HS-27A (cell line): ENCODE data around the gene ZNF878.

ENCODE experiments used
- DNase-seq: peaks from one replicate; pipeline ENCODE4 v3.0.0-alpha.2; 2012; ENCODE audit warnings: low read depth, missing footprints

ZNF878 gene

GRCh38 chr19:12034620-12035019 lies 18.1 kb downstream of the ZNF878 start:
- no peak for DNase-seq

GRCh38 chr19:12034198-12034597 lies 18.6 kb downstream of the ZNF878 start:
- no peak for DNase-seq

GRCh38 chr19:12015753-12016116 lies 37.0 kb downstream of the ZNF878 start:
- no peak for DNase-seq

DNA sequence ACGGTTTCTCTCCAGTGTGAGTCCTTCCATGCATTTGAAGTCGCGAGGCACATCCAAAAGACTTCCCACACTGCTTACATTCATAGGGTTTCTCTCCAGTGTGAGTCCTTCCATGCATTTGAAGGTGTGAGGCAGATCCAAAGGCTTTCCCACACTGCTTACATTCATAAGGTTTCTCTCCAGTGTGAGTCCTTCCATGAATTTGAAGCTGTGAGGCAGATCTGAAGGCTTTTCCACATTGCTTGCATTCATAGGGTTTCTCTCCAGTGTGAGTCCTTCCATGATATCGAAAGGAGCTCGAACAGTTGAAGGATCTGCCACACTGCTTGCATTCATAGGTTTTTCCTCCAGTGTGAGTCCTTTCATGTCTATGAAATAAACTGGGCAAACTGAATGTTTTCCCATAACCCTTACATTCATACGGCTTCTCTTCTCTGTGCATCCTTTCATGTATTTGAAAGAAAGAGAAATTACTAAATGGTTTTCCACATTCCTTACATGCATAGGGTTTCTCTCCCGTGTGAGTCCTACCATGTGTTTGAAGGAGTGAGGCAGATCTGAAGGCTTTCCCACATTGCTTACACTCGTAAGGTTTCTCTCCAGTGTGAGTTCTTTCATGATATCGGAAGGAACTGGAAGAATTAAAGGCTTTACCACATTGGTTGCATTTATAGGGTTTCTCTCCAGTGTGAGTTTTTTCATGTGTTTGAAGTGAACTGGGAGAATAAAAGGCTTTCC lies 37.6 kb downstream of the ZNF878 start:
- no peak for DNase-seq

- no peak for DNase-seq
Measured at GRCh38 chr19:12000152-12000981, 52.4 kb downstream of the ZNF878 start.

GRCh38 chr19:11995174-11995573 lies 57.6 kb downstream of the ZNF878 start:
- no peak for DNase-seq
